Vagina (tissue), 2 donors: Measurements from ENCODE around the gene MGP. TPM values are rescaled to one million over a fixed set of nuclear protein-coding genes. Genes with fewer than 3 reads are reported as not detected.

Experiments
- DNase-seq, 2 donors: peaks; one replicate each; pipeline ENCODE4 v3.0.0-alpha.2; 2017; ENCODE audit errors: extremely low spot score in 2 of 2
- H3K27ac ChIP-seq: fragments of 200-600 bp; sonication (generic); one replicate; pipeline ENCODE4 v1.5.1; 2019
- H3K27me3 ChIP-seq: fragments of 200-600 bp; sonication (generic); one replicate; pipeline ENCODE4 v1.5.1; 2019
- H3K36me3 ChIP-seq, 2 donors: fragments of 200-600 bp; sonication (generic); one replicate each; pipeline ENCODE4 v1.5.1; 2017 to 2019
- H3K4me1 ChIP-seq: fragments of 200-600 bp; sonication (generic); one replicate; pipeline ENCODE4 v1.5.1; 2019
- H3K4me3 ChIP-seq, 2 donors: fragments of 200-600 bp; sonication (generic); 1 replicate in 1 of 2; 2 replicates in 1 of 2; pipeline ENCODE4 v1.5.1; 2016 to 2019
- H3K9me3 ChIP-seq: fragments of 200-600 bp; sonication (generic); one replicate; pipeline ENCODE4 v1.5.1; 2019
- CTCF ChIP-seq, 3 experiments: fragments of 450-650 bp in 2 of 3; fragments of 200-600 bp in 1 of 3; sonication (generic) in 1 of 3; IDR thresholded peaks; one replicate each; pipeline ENCODE4 v1.5.1; 2017 to 2019; ENCODE audit warnings: antibody characterized with exemption in 3 of 3, mild to moderate bottlenecking in 2 of 3, moderate library complexity in 2 of 3
- POLR2A ChIP-seq, 2 donors: fragments of 450-650 bp; IDR thresholded peaks; one replicate each; pipeline ENCODE4 v1.6.1; 2017; ENCODE audit warnings: antibody characterized with exemption in 2 of 2, mild to moderate bottlenecking in 2 of 2, moderate library complexity in 2 of 2
- POLR2AphosphoS5 ChIP-seq, 2 donors: sonication (generic); formaldehyde crosslinking; IDR thresholded peaks; one replicate each; pipeline ENCODE4 v1.9.0; 2017; ENCODE audit warnings: antibody characterized with exemption in 2 of 2, mild to moderate bottlenecking in 2 of 2, low read depth in 1 of 2; ENCODE audit not compliant: insufficient read depth in 1 of 2
- intact Hi-C: fragments of 100-400 bp; cut with DNase I; formaldehyde crosslinking; loops from one replicate; pipeline ENCODE4 v1.15.1; 2023
- total RNA-seq: library from RNA; depleted of rRNA; stranded (reverse); fragments of >200 nt; gene quantifications from one replicate; pipeline ENCODE4 v1.2.3, GENCODE V29; 2016

The MGP gene
- total RNA-seq, 1 donor from 2014 or later, result 1,065 TPM

GRCh38 chr12:14846876-14847580 is 38.6 kb downstream of the MGP start:
- no peak for TF ChIP-seq CTCF (IDR thresholded peaks at IDR 0.05)
- TF ChIP-seq POLR2AphosphoS5 (IDR thresholded peaks at IDR 0.05; ENCODE audit: insufficient read depth in 1 of 2, low read depth in 1 of 2), result peak in 1 of 2 donors; percentile 45
- Histone ChIP-seq H3K27ac (peak overlapping the region; percentile 31), H3K36me3 (no peaks in the 10 kb centered on the region), H3K4me1 (peaks cover 35% of the 10 kb centered on the region), H3K27me3 (no peaks in the 10 kb centered on the region), H3K4me3 (no peak overlapping the region), H3K9me3 (no peaks in the 10 kb centered on the region)
- intact Hi-C loops, result loop anchor here (5.0 kb wide), 3 partner anchors 45 to 375 kb away; partner anchors contain the start of gene RERG
- no peak for DNase-seq

- intact Hi-C loops, result loop anchor here (5.0 kb wide), 3 partner anchors 46 to 376 kb away; partner anchors contain the start of gene RERG
Observed at GRCh38 chr12:14846042-14846587, 39.5 kb downstream of the MGP start.

GRCh38 chr12:14845350-14845750 is 40.3 kb downstream of the MGP start:
- DNase-seq, result no peak
- peaks cover 41% of the 10 kb centered on the region for H3K4me1 ChIP-seq

More at GRCh38 chr12:14846042-14846587, 39.5 kb downstream of the MGP start:
- DNase-seq, result no peak
- Histone ChIP-seq H3K9me3 (no peaks in the 10 kb centered on the region), H3K4me3 (no peak overlapping the region), H3K27me3 (no peaks in the 10 kb centered on the region), H3K36me3 (no peaks in the 10 kb centered on the region), H3K27ac (peak overlapping the region; percentile 31), H3K4me1 (peaks cover 41% of the 10 kb centered on the region)
- TF ChIP-seq POLR2A (IDR thresholded peaks at IDR 0.05), result no peak
- no peak for TF ChIP-seq CTCF (IDR thresholded peaks at IDR 0.05)
- no peak for TF ChIP-seq POLR2AphosphoS5 (IDR thresholded peaks at IDR 0.05; ENCODE audit: insufficient read depth in 1 of 2, low read depth in 1 of 2)

GRCh38 chr12:14844401-14844800 is 41.3 kb downstream of the MGP start:
- intact Hi-C loops, result loop anchor here (5.0 kb wide), 1 partner anchor 423 kb away; no protein-coding TSS in a partner anchor
- TF ChIP-seq POLR2A (IDR thresholded peaks at IDR 0.05), result no peak
- TF ChIP-seq CTCF (IDR thresholded peaks at IDR 0.05), result no peak
- no peak for TF ChIP-seq POLR2AphosphoS5 (IDR thresholded peaks at IDR 0.05; ENCODE audit: insufficient read depth in 1 of 2, low read depth in 1 of 2)
- no peak overlapping the region for H3K27ac ChIP-seq
- H3K36me3 ChIP-seq, result no peaks in the 10 kb centered on the region
- H3K27me3 ChIP-seq, result no peaks in the 10 kb centered on the region
- no peaks in the 10 kb centered on the region for H3K9me3 ChIP-seq
- peaks cover 40% of the 10 kb centered on the region for H3K4me1 ChIP-seq
- H3K4me3 ChIP-seq, result no peak overlapping the region
- DNase-seq, result no peak

More at GRCh38 chr12:14845350-14845750, 40.3 kb downstream of the MGP start:
- intact Hi-C loops, result loop anchor here (5.0 kb wide), 3 partner anchors 47 to 377 kb away; partner anchors contain the start of gene RERG
- no peaks in the 10 kb centered on the region for H3K36me3 ChIP-seq
- H3K27me3 ChIP-seq, result no peaks in the 10 kb centered on the region
- H3K27ac ChIP-seq, result peak overlapping the region; percentile 31
- no peak overlapping the region for H3K4me3 ChIP-seq
- H3K9me3 ChIP-seq, result no peaks in the 10 kb centered on the region
- TF ChIP-seq POLR2A (IDR thresholded peaks at IDR 0.05), result no peak
- TF ChIP-seq POLR2AphosphoS5 (IDR thresholded peaks at IDR 0.05; ENCODE audit: insufficient read depth in 1 of 2, low read depth in 1 of 2), result no peak
- peak; percentile 46 to 90 (median 59) for TF ChIP-seq CTCF (IDR thresholded peaks at IDR 0.05)
